Measurements from ENCODE around the gene CHST13. TPM values are rescaled to one million over a fixed set of nuclear protein-coding genes. Genes with fewer than 3 reads are reported as not detected.

CHST13 gene
- total RNA-seq, 2 donors from 2014 or later, result 0.15 to 0.18 TPM

DNA sequence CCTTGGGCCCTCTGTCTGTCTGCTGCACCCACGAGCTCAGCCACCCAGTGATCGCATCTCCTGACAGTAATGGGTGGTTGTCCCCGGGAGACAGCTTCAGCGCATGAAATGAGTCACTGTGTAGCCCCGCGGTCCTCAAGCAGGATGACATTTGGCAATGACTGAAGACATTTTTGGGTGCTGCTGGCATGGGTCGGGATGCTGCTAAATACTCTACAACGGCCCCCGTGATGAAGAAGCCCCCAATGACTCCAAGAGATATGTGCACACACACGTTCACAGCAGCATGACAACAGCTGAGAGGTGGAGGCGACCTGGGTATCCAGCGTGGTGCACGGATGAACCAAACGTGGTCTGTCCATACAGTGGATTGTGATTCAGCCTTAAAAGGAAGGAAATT, 30.9 kb upstream of the CHST13 start:
- H3K36me3 Mint-ChIP-seq (ENCODE audit: low read depth), result no peaks in the 10 kb centered on the region
- ATAC-seq, result no peak
- H3K27ac Mint-ChIP-seq, result no peak overlapping the region
- peaks cover 4% of the 10 kb centered on the region for H3K4me1 Mint-ChIP-seq
- no peak for DNase-seq
- no peak overlapping the region for H3K4me3 Mint-ChIP-seq
- peaks cover 13% of the 10 kb centered on the region for H3K27me3 Mint-ChIP-seq
- H3K9me3 ChIP-seq (ENCODE audit: control insufficient read depth, low read length, poor library complexity, severe bottlenecking), result no peaks in the 10 kb centered on the region

DNA sequence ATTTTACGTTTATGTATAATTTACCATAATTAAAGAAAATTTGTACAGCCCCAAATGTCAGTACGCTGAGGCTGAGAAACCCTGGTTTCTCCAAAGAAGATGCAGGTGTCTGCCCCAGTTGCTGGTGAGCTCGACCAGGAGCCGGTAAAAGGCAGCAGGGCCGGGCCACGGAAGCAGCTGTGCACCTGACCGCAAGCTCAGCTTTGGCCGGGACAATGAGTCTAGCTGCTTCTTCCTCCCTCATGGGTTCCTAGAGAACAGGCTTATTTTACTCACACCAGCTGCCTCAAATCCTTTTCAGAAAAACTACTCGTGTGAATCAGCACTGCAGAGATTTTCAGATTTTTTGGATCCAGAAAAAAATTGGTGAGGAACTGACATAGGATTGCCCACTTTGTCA, 30.2 kb upstream of the CHST13 start:
- H3K27ac Mint-ChIP-seq, result no peak overlapping the region
- no peaks in the 10 kb centered on the region for H3K9me3 ChIP-seq (ENCODE audit: control insufficient read depth, low read length, poor library complexity, severe bottlenecking)
- DNase-seq, result no peak
- H3K4me1 Mint-ChIP-seq, result peaks cover 4% of the 10 kb centered on the region
- ATAC-seq, result no peak
- H3K27me3 Mint-ChIP-seq, result peaks cover 12% of the 10 kb centered on the region
- no peaks in the 10 kb centered on the region for H3K36me3 Mint-ChIP-seq (ENCODE audit: low read depth)
- H3K4me3 Mint-ChIP-seq, result no peak overlapping the region

DNA sequence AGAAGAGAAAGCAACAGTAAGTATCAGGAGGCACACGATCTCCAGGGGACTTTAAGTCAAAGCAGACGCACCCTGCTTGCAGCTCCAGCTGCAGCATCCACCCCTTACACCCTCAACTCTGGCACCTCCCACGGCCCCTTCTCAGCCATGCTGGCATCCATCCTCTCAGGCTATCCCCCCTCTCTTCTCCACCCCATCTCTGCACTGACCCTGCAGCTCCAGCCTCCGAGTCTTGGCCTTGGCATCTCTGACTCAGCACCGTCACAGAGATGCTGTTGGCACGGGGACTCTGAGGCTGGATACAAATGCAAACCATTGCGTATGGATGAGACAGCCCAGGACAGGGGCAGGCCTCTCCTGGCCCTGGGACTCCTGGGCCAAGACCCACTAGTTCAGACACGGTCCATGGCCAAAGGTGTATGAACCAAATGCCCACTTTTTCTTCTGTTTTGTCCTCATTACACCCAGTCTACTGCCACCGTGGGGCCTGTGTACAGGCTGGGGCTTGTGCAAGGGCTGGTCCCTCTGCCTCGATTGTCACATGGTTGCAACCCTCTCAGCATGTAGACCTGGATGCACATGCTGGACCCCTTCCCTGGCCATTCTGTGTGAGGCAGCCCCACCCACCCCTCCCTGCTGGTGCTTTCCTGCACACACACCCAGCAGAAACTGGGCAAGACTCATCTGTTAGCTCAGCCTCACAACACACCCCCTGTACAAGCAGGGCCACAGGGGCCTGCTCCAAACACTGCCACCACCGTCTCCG, 29.6 kb upstream of the CHST13 start:
- no peak overlapping the region for H3K4me3 Mint-ChIP-seq
- ATAC-seq, result no peak

GRCh38 chr3:126494970-126495230, 29.1 kb upstream of the CHST13 start:
- ATAC-seq (no peak), DNase-seq (no peak)
- H3K4me3 Mint-ChIP-seq, result no peak overlapping the region
- H3K27ac Mint-ChIP-seq, result no peak overlapping the region
- no peaks in the 10 kb centered on the region for H3K9me3 ChIP-seq (ENCODE audit: control insufficient read depth, low read length, poor library complexity, severe bottlenecking)
- H3K36me3 Mint-ChIP-seq (ENCODE audit: low read depth), result no peaks in the 10 kb centered on the region
- peaks cover 5% of the 10 kb centered on the region for H3K27me3 Mint-ChIP-seq
- peaks cover 4% of the 10 kb centered on the region for H3K4me1 Mint-ChIP-seq

More for the DNA sequence above, 29.6 kb upstream of the CHST13 start:
- DNase-seq, result no peak
- peaks cover 6% of the 10 kb centered on the region for H3K27me3 Mint-ChIP-seq
- H3K27ac Mint-ChIP-seq, result no peak overlapping the region
- peaks cover 4% of the 10 kb centered on the region for H3K4me1 Mint-ChIP-seq
- no peaks in the 10 kb centered on the region for H3K9me3 ChIP-seq (ENCODE audit: control insufficient read depth, low read length, poor library complexity, severe bottlenecking)
- H3K36me3 Mint-ChIP-seq (ENCODE audit: low read depth), result no peaks in the 10 kb centered on the region

GRCh38 chr3:126495786-126496185, 28.2 kb upstream of the CHST13 start:
- H3K9me3 ChIP-seq (ENCODE audit: control insufficient read depth, low read length, poor library complexity, severe bottlenecking), result no peaks in the 10 kb centered on the region
- no peak overlapping the region for H3K4me3 Mint-ChIP-seq
- no peaks in the 10 kb centered on the region for H3K36me3 Mint-ChIP-seq (ENCODE audit: low read depth)
- H3K27ac Mint-ChIP-seq, result no peak overlapping the region
- peaks cover 5% of the 10 kb centered on the region for H3K27me3 Mint-ChIP-seq
- peaks cover 4% of the 10 kb centered on the region for H3K4me1 Mint-ChIP-seq
- ATAC-seq (no peak), DNase-seq (no peak)

DNA sequence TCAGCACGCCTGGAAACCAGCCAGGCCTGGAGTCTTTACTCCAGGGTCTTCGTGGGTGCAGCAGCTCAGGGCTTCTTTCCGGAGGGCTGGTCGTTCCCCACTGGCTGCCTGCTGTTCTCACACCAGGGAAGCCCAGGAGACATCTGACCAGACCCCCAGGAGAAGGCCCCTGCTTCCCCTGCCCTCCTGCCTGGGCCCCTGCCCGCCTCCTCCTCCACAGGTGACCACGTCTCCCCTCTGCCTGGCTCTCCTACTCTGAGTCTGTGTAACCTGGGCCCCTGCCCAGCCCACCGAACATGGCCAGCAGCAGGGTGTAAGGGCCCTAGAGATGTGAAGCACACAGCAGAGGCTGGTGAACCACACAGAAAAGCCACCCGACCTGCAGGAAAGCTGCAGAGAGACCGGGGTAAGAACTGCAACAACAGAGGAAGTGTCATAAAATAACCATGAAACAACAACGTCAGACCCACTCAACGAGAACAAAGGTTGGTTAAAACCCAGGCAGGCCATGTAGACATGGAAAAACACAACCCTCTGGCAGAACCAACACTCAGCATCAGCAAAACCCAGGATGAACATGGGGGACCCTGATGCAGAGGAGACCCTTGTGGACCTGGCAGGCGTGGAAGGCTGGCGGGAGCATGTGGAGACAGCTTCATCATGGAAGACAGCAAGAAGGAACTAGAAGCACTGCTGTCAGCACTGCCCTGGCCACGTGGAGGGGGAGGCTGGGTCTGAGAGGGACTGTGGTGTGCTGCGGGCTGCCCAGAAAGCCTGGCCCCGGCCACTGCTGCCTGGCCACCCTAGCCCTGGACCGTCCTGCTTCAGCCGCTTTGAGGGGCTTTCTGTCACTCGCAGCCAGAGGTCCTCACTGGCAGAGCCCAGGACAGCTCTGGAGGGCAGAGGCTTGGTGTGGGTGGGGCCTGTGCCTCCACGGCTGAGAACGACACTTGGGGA, 26.8 kb upstream of the CHST13 start:
- peaks cover 5% of the 10 kb centered on the region for H3K27me3 Mint-ChIP-seq
- no peak for ATAC-seq
- H3K9me3 ChIP-seq (ENCODE audit: control insufficient read depth, low read length, poor library complexity, severe bottlenecking), result no peaks in the 10 kb centered on the region
- no peak overlapping the region for H3K4me3 Mint-ChIP-seq
- H3K36me3 Mint-ChIP-seq (ENCODE audit: low read depth), result no peaks in the 10 kb centered on the region
- no peak overlapping the region for H3K27ac Mint-ChIP-seq
- peaks cover 4% of the 10 kb centered on the region for H3K4me1 Mint-ChIP-seq
- no peak for DNase-seq

- Mint-ChIP-seq H3K27me3 (peaks cover 5% of the 10 kb centered on the region), H3K4me1 (peaks cover 4% of the 10 kb centered on the region), H3K4me3 (no peak overlapping the region), H3K27ac (no peak overlapping the region), H3K36me3 (ENCODE audit: low read depth) (no peaks in the 10 kb centered on the region)
- DNase-seq, result no peak
- no peaks in the 10 kb centered on the region for H3K9me3 ChIP-seq (ENCODE audit: control insufficient read depth, low read length, poor library complexity, severe bottlenecking)
- ATAC-seq, result no peak
Observed at GRCh38 chr3:126497956-126498355, 26.0 kb upstream of the CHST13 start.

- DNase-seq, result no peak
- H3K27ac Mint-ChIP-seq, result no peak overlapping the region
Observed at GRCh38 chr3:126498461-126498860, 25.5 kb upstream of the CHST13 start.

DNA sequence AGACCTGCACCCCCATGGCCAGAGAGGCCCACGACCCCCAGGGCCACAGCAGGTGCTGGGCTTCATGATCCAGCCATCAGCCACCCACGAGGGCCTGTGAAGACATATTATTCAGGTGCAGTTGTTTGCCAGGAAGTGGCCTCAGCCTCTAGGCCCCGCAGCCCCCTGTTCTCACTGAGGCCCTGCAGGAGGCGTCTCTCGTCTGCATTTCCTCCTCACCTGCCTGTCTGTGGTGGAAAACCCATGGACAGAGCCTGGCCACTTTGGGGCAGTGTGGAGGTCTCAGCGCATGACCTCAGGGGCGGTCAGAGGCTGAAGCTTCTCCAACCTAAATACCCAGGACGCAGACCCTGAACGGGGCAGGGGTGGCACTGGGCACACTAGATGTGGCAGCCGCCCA, 25.0 kb upstream of the CHST13 start:
- H3K36me3 Mint-ChIP-seq (ENCODE audit: low read depth), result no peaks in the 10 kb centered on the region
- H3K9me3 ChIP-seq (ENCODE audit: control insufficient read depth, low read length, poor library complexity, severe bottlenecking), result no peaks in the 10 kb centered on the region
- H3K27ac Mint-ChIP-seq, result no peak overlapping the region
- no peak for ATAC-seq
- no peak for DNase-seq
- H3K4me1 Mint-ChIP-seq, result no peaks in the 10 kb centered on the region
- H3K4me3 Mint-ChIP-seq, result no peak overlapping the region
- H3K27me3 Mint-ChIP-seq, result peaks cover 5% of the 10 kb centered on the region

More at GRCh38 chr3:126498461-126498860, 25.5 kb upstream of the CHST13 start:
- H3K27me3 Mint-ChIP-seq, result peaks cover 5% of the 10 kb centered on the region
- H3K9me3 ChIP-seq (ENCODE audit: control insufficient read depth, low read length, poor library complexity, severe bottlenecking), result no peaks in the 10 kb centered on the region
- no peaks in the 10 kb centered on the region for H3K36me3 Mint-ChIP-seq (ENCODE audit: low read depth)
- H3K4me1 Mint-ChIP-seq, result peaks cover under 1% of the 10 kb centered on the region
- no peak overlapping the region for H3K4me3 Mint-ChIP-seq
- no peak for ATAC-seq

- H3K27ac Mint-ChIP-seq, result no peak overlapping the region
- DNase-seq, result no peak
- no peak overlapping the region for H3K4me3 Mint-ChIP-seq
- H3K4me1 Mint-ChIP-seq, result no peaks in the 10 kb centered on the region
- no peaks in the 10 kb centered on the region for H3K9me3 ChIP-seq (ENCODE audit: control insufficient read depth, low read length, poor library complexity, severe bottlenecking)
- no peaks in the 10 kb centered on the region for H3K36me3 Mint-ChIP-seq (ENCODE audit: low read depth)
- no peak for ATAC-seq
- H3K27me3 Mint-ChIP-seq, result peaks cover 5% of the 10 kb centered on the region
Observed at GRCh38 chr3:126499401-126499800, 24.6 kb upstream of the CHST13 start.

DNA sequence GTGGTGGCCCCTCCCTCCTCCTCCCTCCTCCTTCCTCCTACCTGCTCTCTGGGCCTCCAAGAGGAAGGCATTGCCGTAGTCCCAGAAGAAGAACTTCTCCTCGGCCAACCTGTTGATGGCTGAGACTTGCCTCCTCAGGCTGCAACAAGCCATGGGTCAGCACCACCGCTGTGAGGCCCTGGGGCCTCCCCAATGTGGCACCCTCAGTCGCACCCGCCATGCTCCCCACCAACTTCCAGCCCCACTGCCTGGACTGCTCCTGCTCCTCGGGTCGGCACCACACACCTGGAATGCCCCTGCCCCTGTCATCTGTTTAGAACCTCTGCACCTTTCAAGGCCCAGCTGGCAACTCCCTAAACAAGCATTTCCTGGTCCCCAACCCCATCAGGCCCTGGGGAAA, 23.9 kb upstream of the CHST13 start:
- Mint-ChIP-seq H3K27me3 (peaks cover 7% of the 10 kb centered on the region), H3K36me3 (ENCODE audit: low read depth) (no peaks in the 10 kb centered on the region), H3K4me3 (no peak overlapping the region), H3K4me1 (no peaks in the 10 kb centered on the region), H3K27ac (no peak overlapping the region)
- no peaks in the 10 kb centered on the region for H3K9me3 ChIP-seq (ENCODE audit: control insufficient read depth, low read length, poor library complexity, severe bottlenecking)
- ATAC-seq (no peak), DNase-seq (no peak)

DNA sequence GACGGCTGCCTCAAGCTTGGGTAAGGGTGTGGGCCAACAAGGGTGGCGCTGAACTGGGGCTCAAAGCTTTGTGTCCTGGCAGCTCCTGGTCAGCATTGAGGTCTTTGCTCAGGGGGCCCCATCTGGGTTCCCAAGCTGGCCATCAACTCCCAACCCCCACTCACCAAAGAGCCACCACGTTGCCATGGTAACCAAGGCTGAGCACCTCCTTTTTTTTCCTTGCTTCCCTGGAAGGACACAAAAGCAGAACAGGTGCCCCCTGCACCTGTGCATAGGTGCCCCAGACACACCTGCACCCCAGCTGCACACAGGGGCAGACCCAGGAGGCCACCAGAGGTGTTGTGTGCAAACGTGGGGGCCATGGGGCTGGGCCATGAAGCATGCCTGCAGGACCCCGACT, 22.9 kb upstream of the CHST13 start:
- Mint-ChIP-seq H3K27ac (no peak overlapping the region), H3K36me3 (ENCODE audit: low read depth) (no peaks in the 10 kb centered on the region), H3K27me3 (peaks cover 11% of the 10 kb centered on the region), H3K4me3 (no peak overlapping the region), H3K4me1 (no peaks in the 10 kb centered on the region)
- no peaks in the 10 kb centered on the region for H3K9me3 ChIP-seq (ENCODE audit: control insufficient read depth, low read length, poor library complexity, severe bottlenecking)
- DNase-seq, result no peak
- ATAC-seq, result no peak

- no peaks in the 10 kb centered on the region for H3K4me1 Mint-ChIP-seq
- H3K9me3 ChIP-seq (ENCODE audit: control insufficient read depth, low read length, poor library complexity, severe bottlenecking), result no peaks in the 10 kb centered on the region
- peaks cover 15% of the 10 kb centered on the region for H3K27me3 Mint-ChIP-seq
- DNase-seq (no peak), ATAC-seq (no peak)
- H3K27ac Mint-ChIP-seq, result no peak overlapping the region
- H3K36me3 Mint-ChIP-seq (ENCODE audit: low read depth), result no peaks in the 10 kb centered on the region
- H3K4me3 Mint-ChIP-seq, result no peak overlapping the region
Observed at GRCh38 chr3:126501736-126502135, 22.2 kb upstream of the CHST13 start.
